ENCODE results near the gene HNRNPD. TPM values are rescaled to one million over a fixed set of nuclear protein-coding genes. Genes with fewer than 3 reads are reported as not detected.
"Not testable (repeated sequence)": the region's sequence is repeated elsewhere in the genome, so short reads cannot be mapped to it uniquely, and the experiment has no call there.

The HNRNPD gene
- total and polyA plus RNA-seq, 2 donors (not counting 1 experiment from before 2014, with no cell fraction given), result 24.1 to 58.6 TPM

- no peaks in the 10 kb centered on the region for H3K4me1 ChIP-seq (ENCODE audit: control insufficient read depth, extremely low read depth, insufficient read depth, low read length)
- H3K79me2 ChIP-seq (ENCODE audit: control insufficient read depth, insufficient read depth, low read length), result no peaks in the 10 kb centered on the region
Observed at GRCh38 chr4:82398263-82398662, 24.5 kb upstream of the HNRNPD start.

GRCh38 chr4:82397527-82397926 lies 23.7 kb upstream of the HNRNPD start:
- no peak overlapping the region for H3K4me3 ChIP-seq (replicated peaks in 1 of 4; ENCODE audit: control extremely low read depth in 1 of 4, insufficient read depth in 1 of 4, low read depth in 3 of 4, low read length in 4 of 4)
- no peaks in the 10 kb centered on the region for H3K9me3 ChIP-seq (ENCODE audit: control insufficient read depth, insufficient read depth, low read depth, low read length)
- DNase-seq (ENCODE audit: low read depth in 2 of 2), result no peak
- H3K4me1 ChIP-seq (ENCODE audit: control insufficient read depth, extremely low read depth, insufficient read depth, low read length), result no peaks in the 10 kb centered on the region
- no peak overlapping the region for H2AFZ ChIP-seq (ENCODE audit: low read length)
- no peak overlapping the region for H3K9ac ChIP-seq (ENCODE audit: insufficient read depth, low read length)
- no peaks in the 10 kb centered on the region for H3K36me3 ChIP-seq (ENCODE audit: control insufficient read depth, insufficient read depth, low read length)
- no peak overlapping the region for H3K4me2 ChIP-seq (ENCODE audit: extremely low read depth, insufficient read depth, low read length)
- TF ChIP-seq CTCF (conservative IDR thresholded peaks at IDR 0.05 in 1 of 2, IDR thresholded peaks at IDR 0.05 in 1 of 2; ENCODE audit: low read depth in 1 of 2, low read length in 2 of 2), result no peak
- TF ChIP-seq EZH2 (IDR thresholded peaks at IDR 0.05; ENCODE audit: low read length, missing control alignments), result no peak
- H4K20me1 ChIP-seq (ENCODE audit: control insufficient read depth, extremely low read depth, insufficient read depth, low read length), result no peaks in the 10 kb centered on the region
- H3K79me2 ChIP-seq (ENCODE audit: control insufficient read depth, insufficient read depth, low read length), result no peaks in the 10 kb centered on the region
- H3K27me3 ChIP-seq (ENCODE audit: control insufficient read depth, insufficient read depth, low read length), result no peaks in the 10 kb centered on the region
- no peak overlapping the region for H3K27ac ChIP-seq (ENCODE audit: insufficient read depth, low read length)

More at GRCh38 chr4:82398263-82398662, 24.5 kb upstream of the HNRNPD start:
- TF ChIP-seq CTCF (conservative IDR thresholded peaks at IDR 0.05 in 1 of 2, IDR thresholded peaks at IDR 0.05 in 1 of 2; ENCODE audit: low read depth in 1 of 2, low read length in 2 of 2) (no peak), EZH2 (IDR thresholded peaks at IDR 0.05; ENCODE audit: low read length, missing control alignments) (no peak)
- Histone ChIP-seq H4K20me1 (ENCODE audit: control insufficient read depth, extremely low read depth, insufficient read depth, low read length) (no peaks in the 10 kb centered on the region), H3K4me2 (ENCODE audit: extremely low read depth, insufficient read depth, low read length) (no peak overlapping the region), H3K9me3 (ENCODE audit: control insufficient read depth, insufficient read depth, low read depth, low read length) (no peaks in the 10 kb centered on the region), H3K36me3 (ENCODE audit: control insufficient read depth, insufficient read depth, low read length) (no peaks in the 10 kb centered on the region), H3K4me3 (replicated peaks in 1 of 4; ENCODE audit: control extremely low read depth in 1 of 4, insufficient read depth in 1 of 4, low read depth in 3 of 4, low read length in 4 of 4) (no peak overlapping the region), H3K9ac (ENCODE audit: insufficient read depth, low read length) (no peak overlapping the region), H2AFZ (ENCODE audit: low read length) (no peak overlapping the region), H3K27ac (ENCODE audit: insufficient read depth, low read length) (no peak overlapping the region), H3K27me3 (ENCODE audit: control insufficient read depth, insufficient read depth, low read length) (no peaks in the 10 kb centered on the region)
- no peak for DNase-seq (ENCODE audit: low read depth in 2 of 2)

GRCh38 chr4:82394896-82395295 lies 21.1 kb upstream of the HNRNPD start:
- Histone ChIP-seq H3K9ac (ENCODE audit: insufficient read depth, low read length) (no peak overlapping the region), H3K27me3 (ENCODE audit: control insufficient read depth, insufficient read depth, low read length) (no peaks in the 10 kb centered on the region), H3K4me2 (ENCODE audit: extremely low read depth, insufficient read depth, low read length) (no peak overlapping the region), H4K20me1 (ENCODE audit: control insufficient read depth, extremely low read depth, insufficient read depth, low read length) (no peaks in the 10 kb centered on the region), H3K4me3 (replicated peaks in 1 of 4; ENCODE audit: control extremely low read depth in 1 of 4, insufficient read depth in 1 of 4, low read depth in 3 of 4, low read length in 4 of 4) (no peak overlapping the region), H2AFZ (ENCODE audit: low read length) (no peak overlapping the region), H3K79me2 (ENCODE audit: control insufficient read depth, insufficient read depth, low read length) (no peaks in the 10 kb centered on the region), H3K4me1 (ENCODE audit: control insufficient read depth, extremely low read depth, insufficient read depth, low read length) (no peaks in the 10 kb centered on the region), H3K27ac (ENCODE audit: insufficient read depth, low read length) (no peak overlapping the region), H3K36me3 (ENCODE audit: control insufficient read depth, insufficient read depth, low read length) (no peaks in the 10 kb centered on the region), H3K9me3 (ENCODE audit: control insufficient read depth, insufficient read depth, low read depth, low read length) (no peaks in the 10 kb centered on the region)
- DNase-seq (ENCODE audit: low read depth in 2 of 2), result no peak
- TF ChIP-seq EZH2 (IDR thresholded peaks at IDR 0.05; ENCODE audit: low read length, missing control alignments), result no peak
- TF ChIP-seq CTCF (conservative IDR thresholded peaks at IDR 0.05 in 1 of 2, IDR thresholded peaks at IDR 0.05 in 1 of 2; ENCODE audit: low read depth in 1 of 2, low read length in 2 of 2), result no peak

GRCh38 chr4:82390061-82390460 lies 16.3 kb upstream of the HNRNPD start:
- not testable (repeated sequence) for H4K20me1 ChIP-seq (ENCODE audit: control insufficient read depth, extremely low read depth, insufficient read depth, low read length); H3K9me3 ChIP-seq (ENCODE audit: control insufficient read depth, insufficient read depth, low read depth, low read length); H3K27ac ChIP-seq (ENCODE audit: insufficient read depth, low read length); H2AFZ ChIP-seq (ENCODE audit: low read length); H3K4me3 ChIP-seq (replicated peaks in 1 of 4; ENCODE audit: control extremely low read depth in 1 of 4, insufficient read depth in 1 of 4, low read depth in 3 of 4, low read length in 4 of 4); DNase-seq (ENCODE audit: low read depth in 2 of 2); H3K4me2 ChIP-seq (ENCODE audit: extremely low read depth, insufficient read depth, low read length); H3K36me3 ChIP-seq (ENCODE audit: control insufficient read depth, insufficient read depth, low read length); H3K27me3 ChIP-seq (ENCODE audit: control insufficient read depth, insufficient read depth, low read length); H3K4me1 ChIP-seq (ENCODE audit: control insufficient read depth, extremely low read depth, insufficient read depth, low read length); H3K9ac ChIP-seq (ENCODE audit: insufficient read depth, low read length); H3K79me2 ChIP-seq (ENCODE audit: control insufficient read depth, insufficient read depth, low read length)
